Measurements from ENCODE around the gene CHCHD6. TPM values are rescaled to one million over a fixed set of nuclear protein-coding genes. Genes with fewer than 3 reads are reported as not detected.

CHCHD6 gene
- polyA plus RNA-seq, 2 donors, result 7.0 to 11.9 TPM

DNA sequence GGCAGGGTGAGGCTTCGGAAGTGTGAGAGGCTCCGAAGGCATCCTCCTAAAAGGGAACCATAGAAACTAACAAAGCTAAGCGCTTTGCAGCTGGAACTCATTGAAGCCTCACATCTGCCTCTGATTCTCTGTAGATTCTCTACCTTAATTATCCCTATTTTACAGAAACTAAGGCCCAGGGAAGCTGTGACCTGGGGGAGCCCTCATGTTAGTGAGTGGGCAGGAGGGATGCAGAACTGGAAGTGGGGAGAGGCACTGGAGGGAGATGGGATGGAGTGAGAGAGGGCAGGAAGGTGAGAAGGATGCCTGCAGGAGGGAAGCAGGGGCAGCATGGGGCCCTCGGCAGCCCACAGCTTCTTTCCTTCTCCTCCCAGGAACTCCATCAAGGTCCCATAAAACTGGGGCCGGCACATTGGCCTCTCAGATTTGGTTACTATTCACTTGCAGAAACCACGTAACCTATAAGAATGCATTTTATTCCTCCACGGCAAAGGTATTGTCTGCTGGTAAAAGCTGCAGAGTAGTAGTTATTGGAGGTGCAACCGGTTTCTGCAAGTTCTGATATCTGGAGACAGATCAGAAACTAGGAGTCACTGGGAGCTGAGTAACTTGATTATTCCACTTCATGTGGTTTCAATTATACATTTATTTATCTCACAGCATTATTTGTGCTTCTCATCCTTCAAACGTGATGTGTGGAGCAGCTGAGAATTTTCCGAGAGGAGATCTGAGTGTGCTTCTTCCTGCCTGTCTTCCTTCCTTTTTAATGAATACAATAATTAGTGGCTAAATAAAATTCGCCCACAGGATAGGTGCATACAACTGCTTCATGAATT, 24.0 kb upstream of the CHCHD6 start:
- no peaks in the 10 kb centered on the region for H3K36me3 ChIP-seq (ENCODE audit: control insufficient read depth in 2 of 2, insufficient read depth in 2 of 2, low read length in 1 of 2)
- H3K4me3 ChIP-seq (ENCODE audit: low read depth in 1 of 2, low read length in 2 of 2), result no peak overlapping the region
- H3K4me1 ChIP-seq (ENCODE audit: control insufficient read depth in 2 of 2, insufficient read depth in 2 of 2, low read length in 1 of 2), result no peaks in the 10 kb centered on the region
- no peaks in the 10 kb centered on the region for H3K27me3 ChIP-seq (ENCODE audit: control insufficient read depth in 1 of 2, insufficient read depth in 2 of 2, low read length in 2 of 2)
- H3K27ac ChIP-seq (ENCODE audit: low read depth in 2 of 2, low read length in 1 of 2), result no peak overlapping the region
- H3K9me3 ChIP-seq (ENCODE audit: control insufficient read depth in 2 of 2, insufficient read depth in 1 of 2, low read depth in 1 of 2, low read length in 1 of 2), result no peaks in the 10 kb centered on the region
- WGBS, 2 donors, result 81 to 82% methylated on average over 11 of the region's 11 CpGs

DNA sequence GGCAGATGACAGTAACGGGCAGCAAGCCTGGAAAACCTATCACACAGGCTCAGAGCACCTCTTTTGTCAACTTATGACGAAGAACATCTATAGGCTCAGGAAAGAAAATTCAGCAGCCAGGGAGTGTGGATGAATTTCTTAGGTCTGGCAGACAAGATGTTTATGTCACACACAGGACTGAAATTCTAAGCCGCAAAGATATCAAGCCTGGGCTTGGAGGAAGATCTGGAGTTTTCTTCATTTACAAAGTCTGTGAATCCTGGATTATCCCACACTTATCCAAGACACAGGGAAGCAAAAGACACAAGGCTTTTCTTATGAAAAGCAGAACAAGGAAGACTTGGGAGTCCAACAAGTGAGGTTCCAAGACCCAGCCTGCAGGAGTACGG, 23.4 kb upstream of the CHCHD6 start:
- no peak overlapping the region for H3K4me3 ChIP-seq (ENCODE audit: low read depth in 1 of 2, low read length in 2 of 2)
- 78 to 86% methylated on average over 4 of the region's 4 CpGs for WGBS, 2 donors
- H3K27me3 ChIP-seq (ENCODE audit: control insufficient read depth in 1 of 2, insufficient read depth in 2 of 2, low read length in 2 of 2), result no peaks in the 10 kb centered on the region
- H3K27ac ChIP-seq (ENCODE audit: low read depth in 2 of 2, low read length in 1 of 2), result no peak overlapping the region
- no peaks in the 10 kb centered on the region for H3K4me1 ChIP-seq (ENCODE audit: control insufficient read depth in 2 of 2, insufficient read depth in 2 of 2, low read length in 1 of 2)
- H3K9me3 ChIP-seq (ENCODE audit: control insufficient read depth in 2 of 2, insufficient read depth in 1 of 2, low read depth in 1 of 2, low read length in 1 of 2), result no peaks in the 10 kb centered on the region
- H3K36me3 ChIP-seq (ENCODE audit: control insufficient read depth in 2 of 2, insufficient read depth in 2 of 2, low read length in 1 of 2), result no peaks in the 10 kb centered on the region

- H3K27me3 ChIP-seq (ENCODE audit: control insufficient read depth in 1 of 2, insufficient read depth in 2 of 2, low read length in 2 of 2), result no peaks in the 10 kb centered on the region
- H3K4me1 ChIP-seq (ENCODE audit: control insufficient read depth in 2 of 2, insufficient read depth in 2 of 2, low read length in 1 of 2), result no peaks in the 10 kb centered on the region
- H3K36me3 ChIP-seq (ENCODE audit: control insufficient read depth in 2 of 2, insufficient read depth in 2 of 2, low read length in 1 of 2), result no peaks in the 10 kb centered on the region
- no peak overlapping the region for H3K4me3 ChIP-seq (ENCODE audit: low read depth in 1 of 2, low read length in 2 of 2)
- 74 to 90% methylated on average over 2 of the region's 2 CpGs for WGBS, 2 donors
- H3K27ac ChIP-seq (ENCODE audit: low read depth in 2 of 2, low read length in 1 of 2), result no peak overlapping the region
- no peaks in the 10 kb centered on the region for H3K9me3 ChIP-seq (ENCODE audit: control insufficient read depth in 2 of 2, insufficient read depth in 1 of 2, low read depth in 1 of 2, low read length in 1 of 2)
Observed at GRCh38 chr3:126682009-126682408, 22.0 kb upstream of the CHCHD6 start.

- Histone ChIP-seq H3K4me1 (ENCODE audit: control insufficient read depth in 2 of 2, insufficient read depth in 2 of 2, low read length in 1 of 2) (no peaks in the 10 kb centered on the region), H3K27me3 (ENCODE audit: control insufficient read depth in 1 of 2, insufficient read depth in 2 of 2, low read length in 2 of 2) (no peaks in the 10 kb centered on the region), H3K9me3 (ENCODE audit: control insufficient read depth in 2 of 2, insufficient read depth in 1 of 2, low read depth in 1 of 2, low read length in 1 of 2) (no peaks in the 10 kb centered on the region), H3K4me3 (ENCODE audit: low read depth in 1 of 2, low read length in 2 of 2) (no peak overlapping the region), H3K27ac (ENCODE audit: low read depth in 2 of 2, low read length in 1 of 2) (no peak overlapping the region), H3K36me3 (ENCODE audit: control insufficient read depth in 2 of 2, insufficient read depth in 2 of 2, low read length in 1 of 2) (no peaks in the 10 kb centered on the region)
- WGBS, 2 donors, result 65 to 74% methylated on average over 5 of the region's 5 CpGs
Observed at GRCh38 chr3:126683069-126683468, 21.0 kb upstream of the CHCHD6 start.

- no peak overlapping the region for H3K27ac ChIP-seq (ENCODE audit: low read depth in 2 of 2, low read length in 1 of 2)
- H3K4me1 ChIP-seq (ENCODE audit: control insufficient read depth in 2 of 2, insufficient read depth in 2 of 2, low read length in 1 of 2), result no peaks in the 10 kb centered on the region
- no peaks in the 10 kb centered on the region for H3K36me3 ChIP-seq (ENCODE audit: control insufficient read depth in 2 of 2, insufficient read depth in 2 of 2, low read length in 1 of 2)
- WGBS, 2 donors, result 54 to 60% methylated on average over 7 of the region's 7 CpGs
- H3K9me3 ChIP-seq (ENCODE audit: control insufficient read depth in 2 of 2, insufficient read depth in 1 of 2, low read depth in 1 of 2, low read length in 1 of 2), result no peaks in the 10 kb centered on the region
- H3K27me3 ChIP-seq (ENCODE audit: control insufficient read depth in 1 of 2, insufficient read depth in 2 of 2, low read length in 2 of 2), result no peaks in the 10 kb centered on the region
- no peak overlapping the region for H3K4me3 ChIP-seq (ENCODE audit: low read depth in 1 of 2, low read length in 2 of 2)
Observed at GRCh38 chr3:126684218-126684751, 19.8 kb upstream of the CHCHD6 start.

DNA sequence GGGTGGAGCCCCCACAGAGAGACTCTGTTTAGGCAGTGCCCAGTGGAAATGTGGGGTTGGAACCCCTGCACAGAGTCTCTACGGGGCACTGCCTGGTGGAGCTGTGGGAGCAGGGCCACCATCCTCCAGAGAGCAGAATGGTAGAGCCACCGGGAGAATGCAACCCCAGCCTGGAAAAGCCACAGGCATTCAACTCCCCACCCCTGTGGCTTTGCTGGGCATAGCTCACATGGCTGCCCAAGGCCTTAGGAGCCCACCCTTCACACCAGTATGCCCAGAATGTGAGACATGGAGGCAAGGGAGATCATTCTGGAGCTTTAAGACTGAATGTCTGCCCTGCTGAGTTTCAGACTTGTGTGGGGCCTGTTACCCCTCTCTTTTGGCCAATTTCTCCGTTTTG, 19.0 kb upstream of the CHCHD6 start:
- Histone ChIP-seq H3K27me3 (ENCODE audit: control insufficient read depth in 1 of 2, insufficient read depth in 2 of 2, low read length in 2 of 2) (no peaks in the 10 kb centered on the region), H3K36me3 (ENCODE audit: control insufficient read depth in 2 of 2, insufficient read depth in 2 of 2, low read length in 1 of 2) (no peaks in the 10 kb centered on the region), H3K27ac (ENCODE audit: low read depth in 2 of 2, low read length in 1 of 2) (no peak overlapping the region), H3K4me1 (ENCODE audit: control insufficient read depth in 2 of 2, insufficient read depth in 2 of 2, low read length in 1 of 2) (no peaks in the 10 kb centered on the region), H3K9me3 (ENCODE audit: control insufficient read depth in 2 of 2, insufficient read depth in 1 of 2, low read depth in 1 of 2, low read length in 1 of 2) (no peaks in the 10 kb centered on the region), H3K4me3 (ENCODE audit: low read depth in 1 of 2, low read length in 2 of 2) (no peak overlapping the region)
- WGBS, 2 donors, result 81 to 87% methylated on average over 3 of the region's 3 CpGs

DNA sequence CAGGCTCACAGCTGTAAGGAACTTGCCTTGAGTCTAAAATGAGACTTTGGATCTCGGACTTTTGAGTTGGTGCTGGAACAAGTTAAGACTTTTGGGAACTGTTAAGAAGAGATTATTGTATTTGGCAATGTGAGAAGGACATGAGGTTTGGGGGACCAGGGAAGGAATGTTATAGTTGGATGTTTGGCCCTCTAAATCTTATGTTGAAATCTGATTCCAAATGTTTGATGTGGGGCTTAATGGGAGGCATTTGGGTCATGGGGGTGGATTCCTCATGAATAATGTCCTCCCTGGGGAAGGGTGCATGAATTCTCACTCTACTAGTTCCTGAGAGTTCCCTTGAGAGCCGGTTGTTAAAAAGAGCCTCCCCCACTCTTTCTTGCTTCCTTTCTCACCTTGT, 18.5 kb upstream of the CHCHD6 start:
- no peak overlapping the region for H3K27ac ChIP-seq (ENCODE audit: low read depth in 2 of 2, low read length in 1 of 2)
- no peak overlapping the region for H3K4me3 ChIP-seq (ENCODE audit: low read depth in 1 of 2, low read length in 2 of 2)
- 55 to 62% methylated on average over 2 of the region's 2 CpGs for WGBS, 2 donors
- no peaks in the 10 kb centered on the region for H3K27me3 ChIP-seq (ENCODE audit: control insufficient read depth in 1 of 2, insufficient read depth in 2 of 2, low read length in 2 of 2)
- H3K4me1 ChIP-seq (ENCODE audit: control insufficient read depth in 2 of 2, insufficient read depth in 2 of 2, low read length in 1 of 2), result no peaks in the 10 kb centered on the region
- H3K36me3 ChIP-seq (ENCODE audit: control insufficient read depth in 2 of 2, insufficient read depth in 2 of 2, low read length in 1 of 2), result no peaks in the 10 kb centered on the region
- no peaks in the 10 kb centered on the region for H3K9me3 ChIP-seq (ENCODE audit: control insufficient read depth in 2 of 2, insufficient read depth in 1 of 2, low read depth in 1 of 2, low read length in 1 of 2)

- WGBS, 2 donors, result 82 to 87% methylated on average over 4 of the region's 4 CpGs
- Histone ChIP-seq H3K4me3 (ENCODE audit: low read depth in 1 of 2, low read length in 2 of 2) (no peak overlapping the region), H3K36me3 (ENCODE audit: control insufficient read depth in 2 of 2, insufficient read depth in 2 of 2, low read length in 1 of 2) (no peaks in the 10 kb centered on the region), H3K27me3 (ENCODE audit: control insufficient read depth in 1 of 2, insufficient read depth in 2 of 2, low read length in 2 of 2) (no peaks in the 10 kb centered on the region), H3K27ac (ENCODE audit: low read depth in 2 of 2, low read length in 1 of 2) (no peak overlapping the region), H3K9me3 (ENCODE audit: control insufficient read depth in 2 of 2, insufficient read depth in 1 of 2, low read depth in 1 of 2, low read length in 1 of 2) (no peaks in the 10 kb centered on the region), H3K4me1 (ENCODE audit: control insufficient read depth in 2 of 2, insufficient read depth in 2 of 2, low read length in 1 of 2) (no peaks in the 10 kb centered on the region)
Observed at GRCh38 chr3:126691765-126692164, 12.3 kb upstream of the CHCHD6 start.

DNA sequence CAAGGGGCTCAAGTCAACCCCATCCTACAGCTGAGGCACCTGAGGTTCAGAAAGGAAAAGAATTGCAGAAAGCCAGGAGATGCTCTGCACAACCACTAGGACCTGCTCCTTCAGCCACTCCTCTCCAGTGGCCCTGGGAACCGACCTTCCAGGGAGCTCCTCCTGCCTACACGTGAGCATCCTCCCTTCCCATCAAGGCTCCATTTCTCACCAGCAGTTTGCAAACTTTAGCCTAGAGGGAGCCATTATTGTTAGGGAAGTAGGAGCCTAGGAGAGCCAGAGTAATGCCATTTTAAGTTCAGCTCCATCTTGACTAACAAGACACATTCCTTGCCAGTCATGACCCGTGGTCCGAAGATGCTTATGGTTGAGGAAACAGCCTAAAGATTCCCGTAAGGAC, 11.2 kb upstream of the CHCHD6 start:
- H3K27me3 ChIP-seq (ENCODE audit: control insufficient read depth in 1 of 2, insufficient read depth in 2 of 2, low read length in 2 of 2), result no peaks in the 10 kb centered on the region
- no peaks in the 10 kb centered on the region for H3K4me1 ChIP-seq (ENCODE audit: control insufficient read depth in 2 of 2, insufficient read depth in 2 of 2, low read length in 1 of 2)
- H3K36me3 ChIP-seq (ENCODE audit: control insufficient read depth in 2 of 2, insufficient read depth in 2 of 2, low read length in 1 of 2), result no peaks in the 10 kb centered on the region
- 59 to 63% methylated on average over 5 of the region's 5 CpGs for WGBS, 2 donors
- H3K9me3 ChIP-seq (ENCODE audit: control insufficient read depth in 2 of 2, insufficient read depth in 1 of 2, low read depth in 1 of 2, low read length in 1 of 2), result no peaks in the 10 kb centered on the region
- H3K4me3 ChIP-seq (ENCODE audit: low read depth in 1 of 2, low read length in 2 of 2), result no peak overlapping the region
- no peak overlapping the region for H3K27ac ChIP-seq (ENCODE audit: low read depth in 2 of 2, low read length in 1 of 2)

GRCh38 chr3:126693921-126694320, 10.1 kb upstream of the CHCHD6 start:
- 45 to 46% methylated on average over 3 of the region's 3 CpGs for WGBS, 2 donors
- Histone ChIP-seq H3K4me1 (ENCODE audit: control insufficient read depth in 2 of 2, insufficient read depth in 2 of 2, low read length in 1 of 2) (no peaks in the 10 kb centered on the region), H3K4me3 (ENCODE audit: low read depth in 1 of 2, low read length in 2 of 2) (no peak overlapping the region), H3K9me3 (ENCODE audit: control insufficient read depth in 2 of 2, insufficient read depth in 1 of 2, low read depth in 1 of 2, low read length in 1 of 2) (no peaks in the 10 kb centered on the region), H3K27me3 (ENCODE audit: control insufficient read depth in 1 of 2, insufficient read depth in 2 of 2, low read length in 2 of 2) (no peaks in the 10 kb centered on the region), H3K27ac (ENCODE audit: low read depth in 2 of 2, low read length in 1 of 2) (no peak overlapping the region), H3K36me3 (ENCODE audit: control insufficient read depth in 2 of 2, insufficient read depth in 2 of 2, low read length in 1 of 2) (no peaks in the 10 kb centered on the region)
